ENCODE data around the gene CDKAL1.

- TF ChIP-seq CTCF (IDR thresholded peaks at IDR 0.05) (no peak), POLR2A (IDR thresholded peaks at IDR 0.05) (no peak), POLR2AphosphoS5 (IDR thresholded peaks at IDR 0.05) (no peak)
Observed at GRCh38 chr6:21083708-21084107, 549.5 kb downstream of the CDKAL1 start.
